Measurements from ENCODE around the gene SCEL. TPM values are rescaled to one million over a fixed set of nuclear protein-coding genes. Genes with fewer than 3 reads are reported as not detected.

Gene SCEL
- total RNA-seq, 2 experiments from 2014 or later, result not detected

DNA sequence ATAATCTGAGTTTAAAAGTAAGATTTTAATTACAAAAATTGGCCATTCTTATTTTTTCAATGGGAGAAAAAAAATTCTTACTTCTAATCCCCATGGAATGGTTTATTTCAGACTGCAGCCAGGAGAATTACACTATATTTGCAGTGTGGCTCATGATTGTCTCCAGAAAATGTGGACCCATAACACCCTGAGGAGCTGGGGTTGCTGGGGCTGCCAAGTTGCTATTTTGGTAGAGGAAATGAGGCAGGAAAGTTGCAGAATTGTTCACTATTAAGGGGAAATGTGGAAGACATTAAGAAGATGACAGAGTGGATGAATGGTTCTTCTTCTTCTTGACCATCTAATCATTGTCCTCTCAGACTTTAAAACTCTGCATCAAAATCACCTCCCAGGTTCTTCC, 4.6 kb upstream of the SCEL start:
- POLR2A ChIA-PET, result no interaction called here
- H3K4me1 ChIP-seq (ENCODE audit: insufficient read depth, low read length), result no peaks in the 10 kb centered on the region
- ATAC-seq (ENCODE audit: poor library complexity), result no peak
- no peaks in the 10 kb centered on the region for H3K27me3 ChIP-seq (ENCODE audit: control insufficient read depth in 1 of 2, insufficient read depth in 2 of 2, low read length in 2 of 2)
- H3K4me3 ChIP-seq (ENCODE audit: low read length), result no peak overlapping the region
- CTCF ChIA-PET, result no interaction called here
- no peaks in the 10 kb centered on the region for H3K4me1 Mint-ChIP-seq (ENCODE audit: low read depth)
- intact Hi-C loops (cut with DNase I, micrococcal nuclease), result no loop called here
- DNase-seq, result no peak
- H3K36me3 Mint-ChIP-seq (ENCODE audit: low read depth), result no peaks in the 10 kb centered on the region
- H3K27ac Mint-ChIP-seq, result no peak overlapping the region
- no peaks in the 10 kb centered on the region for H3K27me3 Mint-ChIP-seq
- no peak overlapping the region for H3K27ac ChIP-seq (ENCODE audit: low read depth in 1 of 2, low read length in 2 of 2)
- TF ChIP-seq, protein P1, sequence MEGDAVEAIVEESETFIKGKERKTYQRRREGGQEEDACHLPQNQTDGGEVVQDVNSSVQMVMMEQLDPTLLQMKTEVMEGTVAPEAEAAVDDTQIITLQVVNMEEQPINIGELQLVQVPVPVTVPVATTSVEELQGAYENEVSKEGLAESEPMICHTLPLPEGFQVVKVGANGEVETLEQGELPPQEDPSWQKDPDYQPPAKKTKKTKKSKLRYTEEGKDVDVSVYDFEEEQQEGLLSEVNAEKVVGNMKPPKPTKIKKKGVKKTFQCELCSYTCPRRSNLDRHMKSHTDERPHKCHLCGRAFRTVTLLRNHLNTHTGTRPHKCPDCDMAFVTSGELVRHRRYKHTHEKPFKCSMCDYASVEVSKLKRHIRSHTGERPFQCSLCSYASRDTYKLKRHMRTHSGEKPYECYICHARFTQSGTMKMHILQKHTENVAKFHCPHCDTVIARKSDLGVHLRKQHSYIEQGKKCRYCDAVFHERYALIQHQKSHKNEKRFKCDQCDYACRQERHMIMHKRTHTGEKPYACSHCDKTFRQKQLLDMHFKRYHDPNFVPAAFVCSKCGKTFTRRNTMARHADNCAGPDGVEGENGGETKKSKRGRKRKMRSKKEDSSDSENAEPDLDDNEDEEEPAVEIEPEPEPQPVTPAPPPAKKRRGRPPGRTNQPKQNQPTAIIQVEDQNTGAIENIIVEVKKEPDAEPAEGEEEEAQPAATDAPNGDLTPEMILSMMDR (IDR thresholded peaks at IDR 0.05), result no peak
- H3K4me3 Mint-ChIP-seq, result no peak overlapping the region
- no peaks in the 10 kb centered on the region for H3K36me3 ChIP-seq (ENCODE audit: insufficient read depth, low read length)
- H3K9me3 Mint-ChIP-seq, result no peaks in the 10 kb centered on the region
- no peaks in the 10 kb centered on the region for H3K9me3 ChIP-seq (ENCODE audit: control insufficient read depth in 1 of 2, insufficient read depth in 1 of 2, low read length in 2 of 2)

DNA sequence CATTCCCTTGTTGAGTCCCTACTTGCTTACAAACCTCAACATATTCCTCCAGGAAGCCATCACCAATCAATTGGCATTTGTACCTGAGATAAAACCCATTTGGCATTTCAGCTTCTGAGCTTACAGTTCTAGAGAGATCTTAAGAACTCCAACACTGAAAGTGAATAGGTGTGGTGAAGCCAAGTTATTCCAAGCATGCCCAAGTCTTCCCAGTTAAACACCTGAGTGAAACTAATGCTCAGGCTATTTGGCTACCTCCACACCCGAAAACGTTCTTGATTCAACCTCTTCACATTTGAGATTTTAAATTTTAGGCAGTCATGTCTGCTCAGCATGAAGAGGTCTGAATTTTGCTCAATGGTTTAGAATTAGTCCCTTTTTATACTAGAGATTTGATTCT, 2.5 kb upstream of the SCEL start:
- H3K36me3 ChIP-seq (ENCODE audit: insufficient read depth, low read length), result no peaks in the 10 kb centered on the region
- Mint-ChIP-seq H3K27ac (no peak overlapping the region), H3K36me3 (ENCODE audit: low read depth) (no peaks in the 10 kb centered on the region), H3K9me3 (no peaks in the 10 kb centered on the region), H3K27me3 (peaks cover 6% of the 10 kb centered on the region), H3K4me3 (no peak overlapping the region), H3K4me1 (ENCODE audit: low read depth) (no peaks in the 10 kb centered on the region)
- H3K9me3 ChIP-seq (ENCODE audit: control insufficient read depth in 1 of 2, insufficient read depth in 1 of 2, low read length in 2 of 2), result no peaks in the 10 kb centered on the region
- no peaks in the 10 kb centered on the region for H3K4me1 ChIP-seq (ENCODE audit: insufficient read depth, low read length)
- ChIA-PET POLR2A (no interaction called here), CTCF (no interaction called here)
- ATAC-seq (ENCODE audit: poor library complexity) (no peak), DNase-seq (no peak)
- H3K27ac ChIP-seq (ENCODE audit: low read depth in 1 of 2, low read length in 2 of 2), result no peak overlapping the region
- H3K27me3 ChIP-seq (ENCODE audit: control insufficient read depth in 1 of 2, insufficient read depth in 2 of 2, low read length in 2 of 2), result no peaks in the 10 kb centered on the region
- TF ChIP-seq, protein P1 (IDR thresholded peaks at IDR 0.05), result no peak
- intact Hi-C loops (cut with DNase I, micrococcal nuclease), result no loop called here
- H3K4me3 ChIP-seq (ENCODE audit: low read length), result no peak overlapping the region

DNA sequence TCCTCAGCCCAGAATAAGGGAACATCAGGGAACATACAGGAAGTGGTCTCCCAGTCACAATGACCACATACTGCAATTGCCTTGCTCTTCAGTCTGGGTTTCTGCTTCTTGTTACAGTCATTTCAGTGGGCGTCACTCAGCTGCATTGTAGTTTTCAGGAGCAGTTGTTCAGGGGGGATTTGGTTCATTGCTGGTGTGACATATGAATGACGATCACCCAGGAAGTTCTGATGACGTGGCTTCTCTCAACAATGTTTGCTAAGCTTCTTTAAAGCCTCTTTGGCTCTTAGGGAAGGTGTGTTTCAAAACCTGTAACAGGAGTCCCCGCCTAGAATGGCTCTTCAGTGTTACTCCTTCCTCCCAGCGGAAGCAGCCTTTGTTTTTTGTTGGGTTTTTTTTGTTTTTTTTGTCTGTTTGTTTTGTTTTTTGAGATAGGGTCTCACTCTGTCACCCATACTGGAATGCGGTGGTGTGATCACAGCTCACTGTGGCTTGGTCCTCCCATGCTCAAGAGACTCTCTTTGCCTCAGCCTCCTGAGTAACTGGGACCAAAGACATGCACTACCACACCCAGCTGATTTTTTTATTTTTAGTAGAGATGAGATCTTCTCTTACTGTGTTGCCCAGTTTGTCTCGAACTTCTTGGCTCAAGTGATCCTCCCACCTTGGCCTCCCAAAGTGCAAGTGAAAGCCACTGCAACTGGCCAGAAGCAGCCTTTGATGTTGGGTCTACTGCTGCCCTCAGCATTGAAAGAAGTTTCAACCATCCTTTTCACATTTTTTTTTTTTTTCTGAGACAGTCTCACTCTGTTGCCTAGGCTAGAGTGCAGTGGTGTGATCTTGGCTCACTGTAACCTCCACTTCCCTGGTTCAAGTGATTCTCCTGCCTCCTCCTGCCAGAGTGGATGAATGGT, 1.4 kb upstream of the SCEL start:
- no peak overlapping the region for H3K27ac Mint-ChIP-seq
- DNase-seq, result no peak
- H3K27me3 ChIP-seq (ENCODE audit: control insufficient read depth in 1 of 2, insufficient read depth in 2 of 2, low read length in 2 of 2), result no peaks in the 10 kb centered on the region
- no peaks in the 10 kb centered on the region for H3K36me3 ChIP-seq (ENCODE audit: insufficient read depth, low read length)
- H3K4me1 ChIP-seq (ENCODE audit: insufficient read depth, low read length), result no peaks in the 10 kb centered on the region
- H3K4me3 ChIP-seq (ENCODE audit: low read length), result no peak overlapping the region
- no peak overlapping the region for H3K27ac ChIP-seq (ENCODE audit: low read depth in 1 of 2, low read length in 2 of 2)
- H3K4me1 Mint-ChIP-seq (ENCODE audit: low read depth), result no peaks in the 10 kb centered on the region
- no peak overlapping the region for H3K4me3 Mint-ChIP-seq
- no peaks in the 10 kb centered on the region for H3K9me3 Mint-ChIP-seq
- H3K9me3 ChIP-seq (ENCODE audit: control insufficient read depth in 1 of 2, insufficient read depth in 1 of 2, low read length in 2 of 2), result no peaks in the 10 kb centered on the region
- CTCF ChIA-PET, result no interaction called here
- intact Hi-C loops (cut with DNase I, micrococcal nuclease), result no loop called here
- TF ChIP-seq, protein P1 (IDR thresholded peaks at IDR 0.05), result no peak
- peaks cover 12% of the 10 kb centered on the region for H3K27me3 Mint-ChIP-seq
- no peak for ATAC-seq (ENCODE audit: poor library complexity)
- H3K36me3 Mint-ChIP-seq (ENCODE audit: low read depth), result no peaks in the 10 kb centered on the region
- POLR2A ChIA-PET, result no interaction called here

Measured in CD4-positive, alpha-beta T cell (primary cell).